GM12892 (cell line): ENCODE data around the gene PRDM16.

ENCODE experiments used
- DNase-seq: peaks from one replicate; pipeline ENCODE4 v3.0.0; 2011; ENCODE audit not compliant: insufficient read length
- FAIRE-seq: peaks from 2 replicates; lab custom pipeline; 2011; peaks lifted over from hg19 to GRCh38; lab: Jason Lieb, UNC
- POLR2A ChIP-seq: IDR thresholded peaks from 2 replicates; pipeline ENCODE4 v1.6.1; 2011; ENCODE audit warnings: low read depth, low read length, control low read depth
- POLR2AphosphoS5 ChIP-seq: IDR thresholded peaks from 2 replicates; pipeline ENCODE4 v1.6.1; 2011; ENCODE audit warnings: low read depth, low read length, control low read depth
- TAF1 ChIP-seq: IDR thresholded peaks from 2 replicates; pipeline ENCODE4 v1.6.1; 2011; ENCODE audit warnings: low read depth, mild to moderate bottlenecking, control low read depth, low read length, borderline replicate concordance

Gene PRDM16

DNA sequence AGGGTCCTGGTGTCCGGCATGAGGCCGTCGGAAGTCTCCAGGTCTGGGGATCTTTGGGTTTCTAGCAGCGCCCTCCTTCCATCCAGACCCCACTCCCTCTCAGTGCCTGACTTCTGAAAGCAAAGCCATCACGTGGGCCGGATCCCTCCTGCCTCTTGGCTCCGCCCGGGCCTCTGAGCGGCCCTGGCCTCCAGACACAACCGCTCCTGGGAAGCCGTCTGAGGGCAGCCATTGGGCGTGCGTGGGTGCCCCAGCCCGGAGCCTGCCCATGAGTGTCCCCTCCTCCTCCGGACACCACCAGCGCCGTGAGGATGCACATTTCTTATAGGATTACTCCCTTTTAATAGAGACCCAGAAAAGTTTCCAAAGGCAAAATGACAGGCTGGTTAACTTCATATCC, 248.5 kb downstream of the PRDM16 start:
- no peak for TF ChIP-seq POLR2AphosphoS5
- no peak for TF ChIP-seq POLR2A
- TF ChIP-seq TAF1: no peak
- FAIRE-seq: no peak

DNA sequence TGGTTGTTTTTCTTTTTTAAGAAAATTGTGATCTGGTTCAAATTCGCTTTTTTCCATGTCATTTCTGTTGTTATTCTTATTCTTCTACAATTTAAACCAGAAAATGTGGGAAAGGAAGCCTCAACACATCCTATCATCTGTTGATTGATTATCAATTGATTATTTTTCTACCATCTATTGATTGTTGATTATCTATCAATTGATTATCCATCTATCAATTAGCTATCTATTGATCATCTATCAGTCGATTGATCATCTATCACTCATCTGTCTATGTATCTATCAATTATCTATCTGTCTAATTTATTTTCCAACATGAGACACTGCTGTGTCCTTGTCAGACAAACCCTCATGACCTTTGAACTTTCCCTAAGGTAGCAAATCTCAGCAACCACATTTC, 249.3 kb downstream of the PRDM16 start:
- DNase-seq (no peak), FAIRE-seq (no peak)
- TF ChIP-seq POLR2A (no peak), TAF1 (no peak), POLR2AphosphoS5 (no peak)

More for the DNA sequence above, 248.5 kb downstream of the PRDM16 start:
- DNase-seq: no peak

DNA sequence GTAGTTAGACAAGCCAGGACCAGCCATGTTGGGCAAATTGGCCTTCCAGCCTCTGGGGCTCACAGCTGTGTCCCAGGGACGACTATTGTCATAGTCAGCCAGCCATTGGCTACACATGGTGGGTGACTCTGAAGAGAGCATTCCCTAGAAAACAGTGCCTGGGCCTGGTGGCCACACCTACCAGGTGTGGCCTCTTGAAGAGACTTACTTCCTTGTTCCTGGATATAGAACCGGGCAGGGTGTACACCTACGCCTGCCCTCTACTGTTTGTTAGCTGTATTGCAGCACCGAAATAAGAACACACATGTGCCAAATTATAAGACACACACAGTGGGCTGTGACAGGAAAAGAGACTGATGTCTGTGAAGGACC, 250.9 kb downstream of the PRDM16 start:
- FAIRE-seq: no peak
- no peak for TF ChIP-seq POLR2AphosphoS5
- no peak for DNase-seq

DNA sequence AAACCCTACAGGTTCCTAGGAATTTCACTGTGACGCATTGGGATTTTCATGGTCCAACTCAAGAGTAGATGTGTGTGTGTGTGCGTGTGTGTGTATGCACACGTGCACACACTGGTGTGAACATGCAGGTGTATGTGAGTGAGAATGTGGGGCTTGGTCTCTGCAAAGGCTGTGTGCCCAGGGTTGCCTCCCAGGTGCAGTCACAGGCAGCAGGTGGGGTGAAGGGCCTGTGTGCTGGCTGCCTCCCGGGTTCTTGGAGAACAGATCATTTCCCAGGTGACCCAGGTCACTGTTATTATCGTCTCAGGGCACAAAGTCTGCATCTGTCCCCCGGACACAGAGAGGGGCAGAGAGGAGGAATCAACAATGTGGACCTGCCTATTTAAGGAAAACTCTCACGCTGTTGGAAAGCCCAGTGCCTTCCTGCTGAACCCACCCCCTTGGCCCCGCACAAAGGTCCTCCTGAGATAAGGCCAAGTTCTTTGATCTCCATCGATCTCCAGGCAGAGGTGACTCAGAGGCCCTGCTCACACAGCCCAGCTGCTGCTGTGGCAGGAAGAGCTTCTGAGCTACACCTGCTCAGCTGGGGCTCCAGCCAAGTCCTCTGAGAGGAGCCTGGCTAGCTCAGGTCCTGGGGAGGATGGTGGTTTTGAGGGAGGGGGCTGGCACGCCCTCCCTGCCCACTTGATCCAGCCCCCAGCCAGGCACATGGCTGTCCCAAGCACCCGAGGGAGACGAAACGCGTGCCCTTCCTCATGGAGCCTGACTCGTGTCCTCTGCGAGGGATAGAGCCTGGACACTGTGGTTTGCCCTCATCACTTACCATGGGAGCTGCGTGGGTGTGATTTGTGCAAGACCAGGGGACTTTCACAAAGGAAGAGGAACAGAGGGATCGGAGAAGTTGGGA, 251.5 kb downstream of the PRDM16 start:
- FAIRE-seq (no peak), DNase-seq (no peak)
- TF ChIP-seq POLR2A (no peak), TAF1 (no peak), POLR2AphosphoS5 (no peak)

DNA sequence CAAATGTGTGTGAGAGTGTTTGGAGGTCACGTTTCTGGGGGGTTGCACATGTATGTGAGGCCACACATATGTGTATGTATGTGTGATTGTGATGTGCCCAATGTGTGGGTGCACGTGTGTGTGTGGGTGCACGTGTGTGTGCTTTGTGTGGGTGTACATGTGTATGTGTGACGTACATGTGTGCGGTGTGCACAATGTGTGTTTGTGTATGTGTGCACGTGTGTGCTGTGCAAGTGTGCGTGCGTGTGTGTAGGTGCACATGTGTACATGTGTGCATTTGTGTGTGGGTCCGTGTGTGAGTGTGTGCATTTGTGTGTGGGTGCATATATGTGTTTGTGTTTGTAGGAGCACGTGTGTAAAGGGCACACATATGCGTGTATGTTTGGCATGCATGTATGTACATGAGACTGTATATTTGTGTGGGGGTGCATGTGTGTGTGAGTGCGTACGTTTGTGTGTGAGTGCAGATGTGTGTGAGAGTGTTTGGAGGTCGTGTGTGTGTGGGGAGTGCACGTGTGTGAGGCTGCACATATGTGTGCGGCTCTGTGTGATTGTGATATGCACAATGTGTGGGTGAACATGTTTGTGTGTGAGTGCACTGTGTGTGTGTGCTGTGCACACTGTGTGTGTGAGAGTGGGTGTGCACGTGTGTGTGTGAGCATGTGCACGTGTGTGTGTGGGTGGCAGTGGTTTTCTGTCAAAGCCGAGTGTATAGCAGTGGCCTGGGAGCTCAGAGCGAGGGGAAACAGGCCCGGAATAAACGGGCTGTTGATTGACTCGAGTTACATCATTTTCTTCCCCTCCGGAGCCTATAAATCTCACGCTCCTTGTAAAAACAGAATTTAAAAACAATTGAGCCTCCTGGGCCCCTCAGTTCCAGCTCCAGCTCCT, 252.8 kb downstream of the PRDM16 start:
- FAIRE-seq (no peak), DNase-seq (no peak)
- TF ChIP-seq TAF1 (no peak), POLR2AphosphoS5 (no peak), POLR2A (no peak)

DNA sequence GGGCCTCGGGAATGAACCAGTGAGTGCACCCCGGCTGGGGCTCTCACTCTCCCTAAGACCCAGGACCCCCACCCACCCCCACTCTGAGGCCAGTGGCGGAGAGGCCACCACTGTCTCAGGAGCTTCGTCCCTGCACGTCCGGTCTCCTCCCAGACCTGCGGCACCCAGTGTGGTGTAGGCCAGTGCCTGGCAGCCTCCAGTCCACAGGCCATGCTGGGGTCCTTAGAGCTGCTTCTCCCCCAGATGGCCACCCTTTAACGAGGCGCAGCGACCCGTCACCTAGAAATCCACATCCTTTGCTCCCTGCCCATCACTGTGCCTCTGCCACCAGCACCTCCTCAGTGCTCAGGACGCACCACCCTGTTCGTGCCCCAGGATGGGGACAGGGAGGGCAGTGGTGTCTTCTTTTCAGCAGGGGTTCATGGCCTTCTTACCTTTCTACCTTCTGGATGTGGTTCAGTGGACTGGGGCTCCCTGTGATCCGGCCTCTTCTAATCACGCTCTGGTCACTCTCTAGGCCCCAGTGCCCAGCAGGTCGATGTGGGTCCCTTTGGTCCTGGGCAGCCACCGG, 253.5 kb downstream of the PRDM16 start:
- no peak for TF ChIP-seq POLR2A
- no peak for TF ChIP-seq POLR2AphosphoS5
- TF ChIP-seq TAF1: no peak
- FAIRE-seq (no peak), DNase-seq (no peak)

DNA sequence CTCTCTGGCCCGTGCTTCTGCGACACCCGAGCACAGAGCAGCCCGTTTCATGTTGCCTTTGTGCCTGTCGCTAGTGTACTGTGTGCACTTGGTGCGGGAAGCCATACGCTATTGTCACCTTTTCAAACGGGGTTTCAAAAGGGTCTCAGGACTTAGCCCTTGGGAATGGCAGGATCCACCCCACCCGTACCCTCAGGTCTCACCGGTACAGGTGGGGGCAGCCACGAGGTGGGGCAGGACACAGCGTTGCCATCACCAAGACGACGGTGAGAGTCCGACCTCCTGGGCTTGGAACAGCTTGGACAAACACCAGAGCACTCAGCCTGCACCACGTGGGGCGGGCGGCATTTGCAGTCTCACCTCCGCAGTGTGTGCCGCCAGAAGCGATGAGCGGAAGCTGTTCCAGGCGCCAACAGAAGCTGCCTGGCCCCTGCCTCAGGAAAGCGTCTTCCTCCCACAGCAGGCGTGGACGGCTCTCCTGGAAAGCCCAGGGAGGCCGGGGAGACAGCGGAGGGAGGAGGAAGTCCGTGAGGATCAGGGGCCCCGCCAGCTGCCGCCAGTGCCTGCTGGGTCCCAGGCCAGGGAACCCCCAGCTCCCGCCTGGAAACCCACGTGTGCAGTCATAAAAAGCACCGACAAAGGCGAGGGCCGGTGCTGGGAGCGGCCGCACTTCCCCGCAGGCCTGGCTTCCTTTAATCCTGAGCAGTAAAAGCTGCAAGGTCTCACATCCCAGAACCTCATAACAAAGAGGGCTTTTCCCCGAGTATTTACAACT, 254.2 kb downstream of the PRDM16 start:
- DNase-seq (no peak), FAIRE-seq (no peak)
- TF ChIP-seq TAF1: no peak
- TF ChIP-seq POLR2A: no peak
- no peak for TF ChIP-seq POLR2AphosphoS5

DNA sequence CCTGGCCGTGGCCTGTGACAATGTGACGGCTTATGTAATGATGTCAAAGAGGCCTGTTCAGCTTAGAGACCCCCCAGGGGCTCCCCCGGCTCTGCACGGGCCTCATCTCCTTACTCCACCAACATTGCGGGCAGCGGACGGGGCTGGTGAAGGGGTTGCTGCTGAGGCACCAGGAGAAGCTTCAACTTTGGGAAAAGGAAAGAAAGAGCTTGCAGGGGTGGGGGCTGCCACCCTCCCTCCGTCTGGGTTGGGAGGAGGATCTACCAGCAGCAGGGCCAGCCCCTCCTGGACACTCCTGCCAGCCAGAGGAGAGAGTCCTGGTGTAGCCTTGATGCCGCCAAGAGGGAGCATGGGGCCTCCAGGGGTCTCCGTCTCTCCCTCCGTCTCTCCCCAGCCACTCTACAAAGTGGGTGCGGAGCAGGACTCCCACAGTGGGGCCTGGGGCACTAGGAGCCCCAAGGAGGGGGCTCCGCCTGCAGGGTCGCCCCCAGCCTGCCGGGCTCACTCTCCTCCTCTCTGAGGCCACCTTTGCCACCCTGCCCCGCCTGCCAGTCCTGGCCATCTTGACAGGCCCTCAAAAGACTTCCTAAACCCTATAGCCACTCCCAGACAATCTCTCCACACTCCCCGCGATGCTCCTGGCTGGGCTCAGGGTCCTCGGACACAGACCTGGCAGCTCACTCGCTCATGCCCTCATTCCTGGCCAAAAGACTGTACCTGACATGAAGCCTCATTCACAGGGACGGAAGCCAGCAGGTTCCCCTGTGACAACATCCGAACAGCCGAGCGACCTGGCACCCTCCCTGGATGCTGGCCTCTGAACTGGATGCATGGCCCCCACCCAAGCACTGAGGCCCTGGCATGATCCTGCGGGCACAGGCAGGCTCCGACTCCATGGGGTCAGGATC, 255.0 kb downstream of the PRDM16 start:
- FAIRE-seq (no peak), DNase-seq (no peak)
- TF ChIP-seq POLR2AphosphoS5 (no peak), POLR2A (no peak), TAF1 (no peak)

DNA sequence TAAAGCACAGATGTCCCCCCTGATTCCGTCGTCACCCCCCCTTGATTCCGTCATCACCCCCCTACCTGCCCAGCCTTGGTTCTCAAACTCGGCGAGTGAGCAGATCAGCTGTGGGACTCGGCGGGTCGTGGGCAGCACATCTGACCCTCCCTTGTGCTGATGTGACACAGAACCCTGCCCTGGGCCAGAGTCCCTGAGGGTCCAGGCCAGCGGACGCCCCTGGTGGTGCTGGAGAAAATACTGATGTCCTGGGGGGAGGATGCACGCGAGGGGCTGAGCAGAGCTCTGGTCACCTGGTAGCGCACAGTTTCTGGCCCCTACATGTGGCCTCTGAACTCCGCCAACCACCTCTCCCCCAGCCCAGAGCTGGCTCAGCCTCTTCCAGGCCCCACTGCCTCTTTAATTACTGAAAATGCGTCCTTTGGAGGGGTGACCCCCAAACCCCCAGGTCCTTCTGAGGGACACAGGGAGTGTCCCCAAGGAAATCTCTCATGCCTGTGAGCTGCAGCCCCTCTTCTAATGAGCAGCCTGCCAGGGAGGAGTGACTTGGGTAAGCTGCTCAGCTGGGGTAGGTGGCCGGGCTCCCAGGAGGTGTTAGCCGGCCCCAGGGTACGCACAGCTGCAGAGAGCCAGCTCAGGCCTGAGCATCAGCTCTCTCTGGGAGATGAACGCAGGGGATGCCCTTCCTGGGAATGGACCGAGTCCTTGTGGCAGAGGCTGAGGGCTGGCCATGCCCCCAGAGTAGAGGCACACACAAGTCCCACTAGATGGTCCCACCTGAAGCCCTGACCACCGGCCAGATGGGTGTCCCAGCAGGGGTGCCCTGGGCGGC, 255.9 kb downstream of the PRDM16 start:
- FAIRE-seq: no peak
- no peak for DNase-seq
- TF ChIP-seq POLR2A (no peak), TAF1 (no peak), POLR2AphosphoS5 (no peak)
